ENCODE measurements around the gene ZBTB4.

The ZBTB4 gene

GRCh38 chr17:7440113-7440833 is 39.2 kb downstream of the ZBTB4 start:
- DNase-seq (ENCODE audit: low spot score), result peak; percentile 37

GRCh38 chr17:7439462-7440112 is 39.8 kb downstream of the ZBTB4 start, which contains the start of gene FGF11:
FGF11 (plus strand) TSS chr17:7439512; CDS start chr17:7439621, 109 bp downstream.
- DNase-seq (ENCODE audit: low spot score), result no peak

- no peak for DNase-seq (ENCODE audit: low spot score)
Observed at GRCh38 chr17:7438656-7439460, 40.6 kb downstream of the ZBTB4 start.

GRCh38 chr17:7437950-7438614 is 41.3 kb downstream of the ZBTB4 start:
- DNase-seq (ENCODE audit: low spot score), result no peak

GRCh38 chr17:7437369-7437863 is 42.0 kb downstream of the ZBTB4 start:
- DNase-seq (ENCODE audit: low spot score), result no peak

GRCh38 chr17:7436556-7437368 is 42.7 kb downstream of the ZBTB4 start:
- peak; percentile 91 for DNase-seq (ENCODE audit: low spot score)

GRCh38 chr17:7435676-7436555 is 43.5 kb downstream of the ZBTB4 start:
- no peak for DNase-seq (ENCODE audit: low spot score)

- no peak for DNase-seq (ENCODE audit: low spot score)
Observed at GRCh38 chr17:7432296-7432695, 47.1 kb downstream of the ZBTB4 start.

- DNase-seq (ENCODE audit: low spot score), result no peak
Observed at GRCh38 chr17:7431231-7431630, 48.2 kb downstream of the ZBTB4 start.

GRCh38 chr17:7429722-7430121 is 49.7 kb downstream of the ZBTB4 start:
- DNase-seq (ENCODE audit: low spot score), result no peak

- DNase-seq (ENCODE audit: low spot score), result no peak
Observed at GRCh38 chr17:7428557-7428956, 50.9 kb downstream of the ZBTB4 start, which contains the start of gene SPEM3. SPEM3 (plus strand) TSS chr17:7428857; CDS start chr17:7428903, 46 bp downstream.

- no peak for DNase-seq (ENCODE audit: low spot score)
Observed at GRCh38 chr17:7427549-7427948, 51.9 kb downstream of the ZBTB4 start.

- DNase-seq (ENCODE audit: low spot score), result no peak
Observed at GRCh38 chr17:7426896-7427489, 52.4 kb downstream of the ZBTB4 start.

- DNase-seq (ENCODE audit: low spot score), result no peak
Observed at GRCh38 chr17:7426203-7426863, 53.1 kb downstream of the ZBTB4 start.

- no peak for DNase-seq (ENCODE audit: low spot score)
Observed at GRCh38 chr17:7425756-7426155, 53.7 kb downstream of the ZBTB4 start.

- no peak for DNase-seq (ENCODE audit: low spot score)
Observed at GRCh38 chr17:7425316-7425715, 54.1 kb downstream of the ZBTB4 start, which contains the start of gene SPEM2. SPEM2 (plus strand) TSS chr17:7425616; CDS start chr17:7425689, 73 bp downstream.

- DNase-seq (ENCODE audit: low spot score), result no peak
Observed at GRCh38 chr17:7423679-7424078, 55.8 kb downstream of the ZBTB4 start.

GRCh38 chr17:7421186-7421585 is 58.2 kb downstream of the ZBTB4 start:
- no peak for DNase-seq (ENCODE audit: low spot score)

All from GM03348 (cell line).